NB4 (cell line): ENCODE data around the gene STAG1.

ENCODE experiments used
- MAX ChIP-seq: IDR thresholded peaks from 2 replicates; pipeline ENCODE4 v1.6.1; 2011; ENCODE audit warnings: low read depth, low read length
- POLR2A ChIP-seq: IDR thresholded peaks from 2 replicates; pipeline ENCODE4 v1.6.1; 2011; ENCODE audit warnings: mild to moderate bottlenecking; ENCODE audit not compliant: insufficient read length; ENCODE audit errors: extremely low read depth
- TF ChIP-seq, protein P1 (sequence below): IDR thresholded peaks from one replicate; pipeline ENCODE4 v1.5.1; 2012; ENCODE audit warnings: low read depth, low read length

DNA sequence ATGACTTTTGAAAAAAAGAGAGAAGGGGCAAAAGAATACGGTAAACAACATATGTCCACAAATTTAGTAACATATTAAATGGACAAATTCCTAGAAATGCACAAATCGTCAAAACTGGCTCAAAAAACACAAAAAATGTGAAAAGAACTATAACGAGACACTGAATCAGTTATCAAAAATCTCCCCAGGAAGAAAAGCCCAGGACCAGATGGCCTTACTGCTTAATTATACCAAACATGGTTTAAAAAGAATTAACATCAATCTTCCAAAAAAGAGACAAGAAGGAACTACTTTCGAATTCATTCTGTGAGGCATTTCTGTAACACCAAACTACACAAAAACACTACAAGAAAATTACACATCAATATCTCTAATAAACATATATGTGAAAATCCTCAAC is 117.4 kb downstream of the STAG1 start:
- no peak for TF ChIP-seq MAX
- TF ChIP-seq, protein P1, sequence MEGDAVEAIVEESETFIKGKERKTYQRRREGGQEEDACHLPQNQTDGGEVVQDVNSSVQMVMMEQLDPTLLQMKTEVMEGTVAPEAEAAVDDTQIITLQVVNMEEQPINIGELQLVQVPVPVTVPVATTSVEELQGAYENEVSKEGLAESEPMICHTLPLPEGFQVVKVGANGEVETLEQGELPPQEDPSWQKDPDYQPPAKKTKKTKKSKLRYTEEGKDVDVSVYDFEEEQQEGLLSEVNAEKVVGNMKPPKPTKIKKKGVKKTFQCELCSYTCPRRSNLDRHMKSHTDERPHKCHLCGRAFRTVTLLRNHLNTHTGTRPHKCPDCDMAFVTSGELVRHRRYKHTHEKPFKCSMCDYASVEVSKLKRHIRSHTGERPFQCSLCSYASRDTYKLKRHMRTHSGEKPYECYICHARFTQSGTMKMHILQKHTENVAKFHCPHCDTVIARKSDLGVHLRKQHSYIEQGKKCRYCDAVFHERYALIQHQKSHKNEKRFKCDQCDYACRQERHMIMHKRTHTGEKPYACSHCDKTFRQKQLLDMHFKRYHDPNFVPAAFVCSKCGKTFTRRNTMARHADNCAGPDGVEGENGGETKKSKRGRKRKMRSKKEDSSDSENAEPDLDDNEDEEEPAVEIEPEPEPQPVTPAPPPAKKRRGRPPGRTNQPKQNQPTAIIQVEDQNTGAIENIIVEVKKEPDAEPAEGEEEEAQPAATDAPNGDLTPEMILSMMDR: no peak
- no peak for TF ChIP-seq POLR2A
